GM12891 (cell line): ENCODE data around the gene BTD.

Source experiments
- PAX5 ChIP-seq: IDR thresholded peaks from 2 replicates; pipeline ENCODE4 v1.6.1; 2011; ENCODE audit warnings: low read length, moderate library complexity, mild to moderate bottlenecking; ENCODE audit not compliant: insufficient read depth, severe bottlenecking
- POLR2A ChIP-seq: IDR thresholded peaks from 2 replicates; pipeline ENCODE4 v1.6.1; 2011; ENCODE audit warnings: low read depth, low read length, control low read depth
- POLR2AphosphoS5 ChIP-seq: IDR thresholded peaks from 2 replicates; pipeline ENCODE4 v1.6.1; 2011; ENCODE audit warnings: low read depth, low read length, control low read depth
- TAF1 ChIP-seq: IDR thresholded peaks from 2 replicates; pipeline ENCODE4 v1.6.1; 2011; ENCODE audit warnings: low read depth, low read length, control low read depth

- TF ChIP-seq POLR2A (no peak), POLR2AphosphoS5 (no peak), PAX5 (no peak), TAF1 (no peak)
These were observed 57.9 kb downstream of the BTD start for GRCh38 chr3:15659254-15659975.
